ENCODE measurements around the gene MAP2K7.

MAP2K7 gene

DNA sequence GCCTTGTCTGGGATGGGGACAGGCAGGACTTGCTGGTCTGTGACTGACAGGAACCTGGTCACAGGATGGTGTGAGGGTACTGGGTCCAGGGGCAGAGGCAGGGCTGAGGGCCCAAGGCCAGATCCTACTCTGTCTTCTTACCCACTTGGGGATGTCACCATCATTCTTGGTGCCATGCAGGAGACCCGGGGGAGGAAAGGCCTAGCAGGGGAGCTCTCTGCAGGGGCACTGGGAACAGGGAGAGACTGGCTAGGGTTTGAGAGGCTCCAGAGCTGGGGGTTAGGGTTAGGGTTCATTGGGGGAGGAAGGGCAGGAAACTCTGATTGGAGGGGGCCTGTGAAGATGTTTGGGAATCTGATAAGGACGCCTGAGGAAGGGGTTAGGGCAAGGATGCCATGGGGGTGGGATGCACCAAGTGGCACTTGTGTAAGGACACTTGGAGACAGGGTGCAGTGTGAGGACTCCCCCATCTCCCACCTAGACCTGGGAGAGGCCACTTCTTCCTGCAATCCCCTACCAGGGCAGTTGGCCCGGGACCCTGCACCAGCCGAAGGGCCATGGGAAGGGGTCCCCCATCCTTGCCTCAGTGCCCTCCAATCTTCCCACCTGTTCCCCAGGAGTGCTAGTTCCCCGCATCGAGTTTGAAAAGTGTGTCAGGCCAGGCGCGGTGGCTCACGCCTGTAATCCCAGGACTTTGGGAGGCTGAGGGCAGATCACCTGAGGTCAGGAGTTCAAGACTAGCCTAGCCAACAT, 36.4 kb upstream of the MAP2K7 start:
- DNase-seq (ENCODE audit: low read depth), result no peak

GRCh38 chr19:7868326-7868670, 35.4 kb upstream of the MAP2K7 start:
- DNase-seq (ENCODE audit: low read depth), result no peak

DNA sequence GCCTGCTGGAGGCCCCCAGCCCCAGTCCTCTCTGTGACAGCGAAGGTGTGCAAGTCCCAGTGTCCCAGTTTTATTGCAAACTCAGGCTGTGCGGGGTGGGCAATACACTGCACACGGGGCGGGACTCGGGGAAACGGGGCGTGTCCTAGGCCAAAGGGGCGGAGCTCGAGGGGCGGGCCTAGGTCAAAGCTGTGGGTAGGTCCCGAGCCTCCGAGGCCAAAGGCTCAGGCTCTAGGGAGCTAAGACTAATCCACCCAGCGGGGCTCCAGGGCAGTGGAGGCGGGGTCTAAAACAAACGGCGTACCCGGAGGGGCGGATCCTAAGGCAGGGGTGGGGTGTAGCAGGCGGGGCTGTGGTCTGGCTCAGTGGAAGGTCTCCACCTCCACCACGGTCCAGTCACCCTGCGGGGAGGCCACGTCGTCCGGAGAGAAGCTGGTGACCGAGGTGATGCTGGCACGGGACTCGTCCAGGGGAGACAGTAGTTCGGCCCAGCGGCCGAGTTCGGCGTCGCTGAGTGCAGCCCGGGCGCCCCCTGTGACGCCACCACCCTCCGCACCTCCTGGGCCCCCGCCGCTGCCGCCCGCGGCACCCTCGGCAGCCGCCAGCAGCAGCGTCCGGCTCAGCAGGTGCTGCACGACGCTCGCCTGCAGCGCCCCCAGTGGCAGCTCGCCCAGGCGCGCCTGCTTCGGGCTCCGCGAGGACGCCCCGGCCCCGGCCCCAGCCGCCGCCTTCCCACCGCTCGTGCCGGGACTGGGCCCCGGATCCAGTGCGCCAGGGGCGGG, 34.8 kb upstream of the MAP2K7 start:
- DNase-seq (ENCODE audit: low read depth), result peak; percentile 27

GRCh38 chr19:7869453-7869909, 34.2 kb upstream of the MAP2K7 start:
- no peak for DNase-seq (ENCODE audit: low read depth)

DNA sequence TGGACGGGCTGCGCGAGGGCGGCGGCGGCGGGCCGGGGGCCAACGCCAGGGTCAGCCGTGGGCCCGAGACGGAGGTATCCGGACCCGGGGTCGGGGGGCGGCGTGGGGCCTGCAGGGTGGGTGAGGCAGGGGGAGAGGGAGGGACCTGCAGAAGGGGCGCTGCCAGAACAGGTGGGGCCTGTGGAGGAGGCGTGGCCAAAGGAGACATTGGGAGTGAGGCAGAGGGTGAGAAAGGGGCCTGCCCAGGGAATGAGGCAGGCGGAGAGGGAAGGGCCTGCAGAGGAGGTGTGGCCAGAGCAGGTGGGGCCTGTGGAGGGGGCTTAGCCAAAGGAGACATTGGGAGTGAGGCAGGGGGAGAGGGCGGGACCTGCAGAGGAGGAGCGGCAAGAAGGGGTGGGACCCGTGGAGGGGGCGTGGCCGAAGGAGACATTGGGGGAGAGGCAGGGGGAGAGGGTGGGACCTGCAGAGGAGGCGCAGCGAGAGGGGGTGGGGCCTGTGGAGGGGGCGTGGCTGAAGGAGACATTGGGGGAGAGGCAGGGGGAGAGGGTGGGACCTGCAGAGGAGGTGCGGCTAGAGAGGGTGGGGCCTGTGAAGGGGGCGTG, 33.7 kb upstream of the MAP2K7 start:
- no peak for DNase-seq (ENCODE audit: low read depth)

GRCh38 chr19:7870571-7871436, 32.9 kb upstream of the MAP2K7 start:
- DNase-seq (ENCODE audit: low read depth), result no peak

DNA sequence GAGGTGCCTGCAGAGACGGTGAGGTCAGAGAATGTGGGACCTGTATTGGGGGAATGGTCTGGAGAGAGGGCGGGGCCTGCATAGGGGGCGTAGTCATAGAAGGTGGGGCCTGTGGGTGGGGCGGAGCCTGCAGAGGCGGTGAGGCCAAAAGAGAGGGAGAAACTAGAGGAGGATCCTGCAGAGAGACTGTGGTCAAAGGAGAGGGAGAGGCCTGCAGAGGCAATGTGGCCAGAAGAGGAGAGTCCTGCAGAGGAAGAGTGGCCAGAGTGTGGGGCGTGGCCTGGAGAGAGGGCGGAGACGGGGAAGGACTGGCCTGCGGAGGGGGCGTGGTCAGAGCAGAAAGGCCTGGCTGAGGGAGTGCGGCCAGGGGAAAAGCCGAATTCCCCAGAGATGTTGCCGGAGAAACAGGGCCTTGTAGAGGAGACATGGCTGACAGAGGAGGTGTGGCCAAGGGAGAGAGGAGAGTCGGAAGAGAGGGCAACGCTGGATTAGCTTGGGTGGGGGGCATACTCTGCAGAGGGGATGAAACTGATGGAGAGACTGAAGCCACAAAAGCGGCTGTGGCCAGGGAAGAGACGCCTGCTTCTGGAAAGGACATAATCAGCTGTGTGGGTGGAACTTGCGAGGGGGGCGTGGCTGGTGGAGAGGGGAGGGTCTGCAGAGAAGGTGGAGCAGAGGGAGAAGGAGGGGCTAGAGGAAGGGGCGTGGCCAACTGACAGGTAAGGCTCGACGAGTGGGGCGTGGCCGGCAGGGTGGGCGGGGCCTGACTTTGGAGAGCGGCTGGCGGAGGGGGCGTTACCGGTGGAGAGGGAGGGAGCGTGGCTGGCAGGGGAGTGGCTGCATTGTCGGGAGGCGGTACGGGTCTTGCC, 32.0 kb upstream of the MAP2K7 start:
- peak; percentile 91 for DNase-seq (ENCODE audit: low read depth)

- DNase-seq (ENCODE audit: low read depth), result no peak
These were observed 31.1 kb upstream of the MAP2K7 start for GRCh38 chr19:7872306-7873204.

GRCh38 chr19:7873304-7874075, 30.2 kb upstream of the MAP2K7 start:
- no peak for DNase-seq (ENCODE audit: low read depth)

GRCh38 chr19:7874076-7874896, 29.4 kb upstream of the MAP2K7 start, which contains the start of gene PRR36:
TSS of gene PRR36 (minus strand) at chr19:7874390. CDS start at chr19:7873689, 701 bp downstream.
- no peak for DNase-seq (ENCODE audit: low read depth)

GRCh38 chr19:7874897-7875273, 28.8 kb upstream of the MAP2K7 start:
- no peak for DNase-seq (ENCODE audit: low read depth)

GRCh38 chr19:7877249-7877836, 26.3 kb upstream of the MAP2K7 start:
- DNase-seq (ENCODE audit: low read depth), result no peak

GRCh38 chr19:7879111-7879807, 24.4 kb upstream of the MAP2K7 start:
- DNase-seq (ENCODE audit: low read depth), result no peak

- DNase-seq (ENCODE audit: low read depth), result no peak
These were observed 23.8 kb upstream of the MAP2K7 start for GRCh38 chr19:7879836-7880235.

DNA sequence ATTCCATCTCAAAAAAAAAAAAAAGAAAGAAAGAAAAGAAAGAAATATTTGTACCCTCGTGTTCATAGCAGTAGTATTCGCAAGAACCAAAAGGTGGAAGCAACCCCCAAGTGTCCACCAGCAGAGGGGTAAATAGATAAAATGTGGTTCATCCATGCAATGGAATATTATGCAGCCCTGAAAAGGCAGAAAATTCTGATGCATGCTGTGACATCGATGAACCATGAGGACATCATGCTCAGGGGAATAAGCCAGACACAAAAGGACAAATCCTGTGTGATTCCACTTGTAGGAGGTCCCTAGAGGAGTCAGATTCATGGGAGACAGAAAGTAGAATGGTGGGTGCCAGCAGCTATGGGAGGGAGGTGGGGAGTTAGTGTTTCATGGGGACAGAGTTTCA, 21.8 kb upstream of the MAP2K7 start:
- DNase-seq (ENCODE audit: low read depth), result no peak

DNA sequence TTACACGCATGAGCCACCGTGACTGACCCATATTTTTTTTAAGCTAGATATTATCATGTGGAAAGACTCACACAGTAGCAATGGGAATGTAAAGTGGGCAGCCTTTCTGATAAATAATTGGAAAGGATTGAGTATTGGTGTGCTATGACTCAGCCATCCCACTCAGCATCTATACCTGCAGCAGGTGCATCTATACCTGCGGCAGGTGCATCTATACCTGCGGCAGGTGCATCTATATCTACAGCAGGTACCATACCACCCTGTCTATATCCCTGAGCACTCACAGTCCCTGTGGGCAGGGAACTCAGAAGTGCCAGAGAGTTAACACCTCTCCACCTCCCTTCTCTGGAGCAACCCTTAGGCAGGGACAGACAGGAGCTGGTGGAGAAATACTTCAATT, 20.6 kb upstream of the MAP2K7 start:
- DNase-seq (ENCODE audit: low read depth), result no peak

Measured in fibroblast of gingiva (primary cell).